HepG2 (cell line): ENCODE results near the gene DDX39B. TPM values are rescaled to one million over a fixed set of nuclear protein-coding genes. Genes with fewer than 3 reads are reported as not detected.
A peak's percentile ranks its signal among the peaks of the same experiment; 100 is the strongest.

Source experiments
- CTCF ChIP-seq: sonication (generic); formaldehyde crosslinking; IDR thresholded peaks from 2 replicates; pipeline ENCODE4 v1.5.0; 2020; ENCODE audit warnings: mild to moderate bottlenecking, missing genetic modification reagents, moderate library complexity
- FOSL2 ChIP-seq: sonication (generic); formaldehyde crosslinking; IDR thresholded peaks from 2 replicates; pipeline ENCODE4 v1.4.0; 2020; ENCODE audit warnings: missing genetic modification reagents
- FOXA3 ChIP-seq: IDR thresholded peaks from 2 replicates; pipeline ENCODE4 v1.6.1; 2016; ENCODE audit warnings: missing genetic modification reagents, missing compliant biosample characterization
- HOXA3 ChIP-seq: sonication (generic); formaldehyde crosslinking; IDR thresholded peaks from 2 replicates; pipeline ENCODE4 v1.5.0; 2020; ENCODE audit warnings: missing genetic modification reagents
- ISL2 ChIP-seq: sonication (generic); formaldehyde crosslinking; IDR thresholded peaks from 2 replicates; pipeline ENCODE4 v1.5.0; 2020; ENCODE audit warnings: missing genetic modification reagents
- KAT8 ChIP-seq: IDR thresholded peaks from 2 replicates; pipeline ENCODE4 v1.6.1; 2016; ENCODE audit warnings: missing genetic modification reagents, missing compliant biosample characterization
- KMT2B ChIP-seq: IDR thresholded peaks from 2 replicates; pipeline ENCODE4 v1.6.1; 2016; ENCODE audit warnings: missing genetic modification reagents, missing compliant biosample characterization
- MATR3 ChIP-seq: sonication (generic); formaldehyde crosslinking; IDR thresholded peaks from 2 replicates; pipeline ENCODE4 v1.4.0; 2020; ENCODE audit warnings: missing genetic modification reagents
- MAX ChIP-seq: IDR thresholded peaks from 2 replicates; pipeline ENCODE4 v1.6.1; 2012; ENCODE audit warnings: inconsistent platforms
- MED1 ChIP-seq: sonication (generic); formaldehyde crosslinking; IDR thresholded peaks from 2 replicates; pipeline ENCODE4 v1.4.0; 2020; ENCODE audit warnings: missing genetic modification reagents
- NFIC ChIP-seq: IDR thresholded peaks from 2 replicates; pipeline ENCODE4 v1.6.1; 2012; ENCODE audit warnings: mild to moderate bottlenecking, low read length, inconsistent platforms
- SAP130 ChIP-seq: IDR thresholded peaks from 2 replicates; pipeline ENCODE4 v1.6.1; 2016; ENCODE audit warnings: low read depth
- TERF1 ChIP-seq: sonication (generic); formaldehyde crosslinking; IDR thresholded peaks from 2 replicates; pipeline ENCODE4 v1.8.0; 2022; ENCODE audit warnings: mild to moderate bottlenecking, missing genetic modification reagents, moderate library complexity
- ZNF12 ChIP-seq: sonication (generic); formaldehyde crosslinking; IDR thresholded peaks from 2 replicates; pipeline ENCODE4 v1.5.0; 2020; ENCODE audit warnings: missing genetic modification reagents
- ZNF121 ChIP-seq: sonication (generic); formaldehyde crosslinking; IDR thresholded peaks from 2 replicates; pipeline ENCODE4 v1.5.0; 2020; ENCODE audit warnings: mild to moderate bottlenecking, missing genetic modification reagents
- ZNF180 ChIP-seq: sonication (generic); formaldehyde crosslinking; IDR thresholded peaks from 2 replicates; pipeline ENCODE4 v1.4.0; 2020; ENCODE audit warnings: low read depth, missing genetic modification reagents, borderline replicate concordance
- ZNF275 ChIP-seq: sonication (generic); formaldehyde crosslinking; IDR thresholded peaks from 2 replicates; pipeline ENCODE4 v1.8.0; 2022; ENCODE audit warnings: missing genetic modification reagents, mild to moderate bottlenecking, inconsistent platforms, borderline replicate concordance
- ZNF496 ChIP-seq: sonication (generic); formaldehyde crosslinking; IDR thresholded peaks from 2 replicates; pipeline ENCODE4 v1.8.1; 2023; ENCODE audit warnings: mild to moderate bottlenecking, moderate library complexity, missing genetic modification reagents; ENCODE audit not compliant: insufficient replicate concordance
- ZNF557 ChIP-seq: sonication (generic); formaldehyde crosslinking; IDR thresholded peaks from 2 replicates; pipeline ENCODE4 v1.4.0; 2020; ENCODE audit warnings: missing genetic modification reagents
- ZNF577 ChIP-seq: sonication (generic); formaldehyde crosslinking; IDR thresholded peaks from 2 replicates; pipeline ENCODE4 v1.4.0; 2020; ENCODE audit warnings: mild to moderate bottlenecking, low read depth, missing genetic modification reagents, borderline replicate concordance
- ZNF616 ChIP-seq: sonication (generic); formaldehyde crosslinking; IDR thresholded peaks from 2 replicates; pipeline ENCODE4 v1.5.0; 2020; ENCODE audit warnings: low read depth, mild to moderate bottlenecking, missing genetic modification reagents
- ZNF792 ChIP-seq: IDR thresholded peaks from 2 replicates; pipeline ENCODE4 v1.6.1; 2016
- ZNF879 ChIP-seq: sonication (generic); formaldehyde crosslinking; IDR thresholded peaks from 2 replicates; pipeline ENCODE4 v1.8.1; 2023; ENCODE audit warnings: missing genetic modification reagents
- ZXDC ChIP-seq: sonication (generic); formaldehyde crosslinking; IDR thresholded peaks from 2 replicates; pipeline ENCODE4 v1.5.0; 2020; ENCODE audit warnings: mild to moderate bottlenecking, missing genetic modification reagents
- polyA plus RNA-seq, 8 experiments: library from polyadenylated mRNA; depleted of rRNA in 3 of 8; stranded (reverse) in 7 of 8; unstranded in 1 of 8; fragments of >200 nt; fragmentation: Illumina TruSeq in 4 of 8; extraction: Trizol in 4 of 8; gene quantifications; 2 replicates each; pipeline versions ENCODE4 v1.2.1 to v1.2.3, GENCODE V29; 2011 to 2016; ENCODE audit warnings: low read depth in 4 of 8, missing spikeins in 1 of 8, mixed read lengths in 1 of 8; ENCODE audit not compliant: insufficient read depth in 1 of 8
- total RNA-seq, 5 experiments: library from RNA; depleted of rRNA; stranded (reverse); fragments of >200 nt; fragmentation: Illumina TruSeq; extraction: Trizol; gene quantifications; 2 replicates each; pipeline ENCODE4 v1.2.3, GENCODE V29; 2016; ENCODE audit warnings: low read depth in 1 of 5

Gene DDX39B
- total and polyA plus RNA-seq, 2 of the 13 experiments (the other 11 are each of a cell fraction or from before 2014, with no cell fraction given): 570 to 678 TPM

- TF ChIP-seq ZNF275 (CRISPR knock-in tag) (0 out of 2 replicates have a peak, but pooled peaks have one; percentile 2), ZNF180 (CRISPR knock-in tag) (0 out of 2 replicates have a peak, but pooled peaks have one; percentile 41), KMT2B (CRISPR knock-in tag) (no peak), ZNF496 (no peak), MAX (no peak; the same call in 1 of the 2 replicates), NFIC (0 out of 2 replicates have a peak, but pooled peaks have one; percentile 41), ISL2 (no peak; the same call in 1 of the 2 replicates), ZNF577 (CRISPR knock-in tag) (no peak), KAT8 (CRISPR knock-in tag) (no peak), ZXDC (0 out of 2 replicates have a peak, but pooled peaks have one; percentile 60), FOSL2 (CRISPR knock-in tag) (no peak), FOXA3 (no peak; the same call in 1 of the 2 replicates), HOXA3 (CRISPR knock-in tag) (no peak), CTCF (CRISPR knock-in tag) (0 out of 2 replicates have a peak, but pooled peaks have one; percentile 21), ZNF792 (CRISPR knock-in tag) (no peak), ZNF616 (CRISPR knock-in tag) (no peak), ZNF121 (CRISPR knock-in tag) (no peak), SAP130 (CRISPR knock-in tag) (peak; percentile 27; the same call in 1 of the 2 replicates), TERF1 (CRISPR knock-in tag) (no peak), MED1 (CRISPR knock-in tag) (0 out of 2 replicates have a peak, but pooled peaks have one; percentile 4), MATR3 (CRISPR knock-in tag) (no peak), ZNF879 (CRISPR knock-in tag) (no peak), ZNF12 (CRISPR knock-in tag) (no peak), ZNF557 (CRISPR knock-in tag) (no peak)
Measured at GRCh38 chr6:31529329-31530150, 12.3 kb downstream of the DDX39B start (continued).
